NCI-H2196 (cell line): ENCODE results near the gene DNAI7.

Source experiments
- DNase-seq: peaks from one replicate; lab custom pipeline; 2025; ENCODE audit not compliant: unreplicated experiment; lab: John Stamatoyannopoulos, UW

Gene DNAI7

GRCh38 chr12:25106818-25107217 is 88.1 kb downstream of the DNAI7 start:
- no peak for DNase-seq

- no peak for DNase-seq
These were observed 92.6 kb downstream of the DNAI7 start for GRCh38 chr12:25102402-25102801.

DNA sequence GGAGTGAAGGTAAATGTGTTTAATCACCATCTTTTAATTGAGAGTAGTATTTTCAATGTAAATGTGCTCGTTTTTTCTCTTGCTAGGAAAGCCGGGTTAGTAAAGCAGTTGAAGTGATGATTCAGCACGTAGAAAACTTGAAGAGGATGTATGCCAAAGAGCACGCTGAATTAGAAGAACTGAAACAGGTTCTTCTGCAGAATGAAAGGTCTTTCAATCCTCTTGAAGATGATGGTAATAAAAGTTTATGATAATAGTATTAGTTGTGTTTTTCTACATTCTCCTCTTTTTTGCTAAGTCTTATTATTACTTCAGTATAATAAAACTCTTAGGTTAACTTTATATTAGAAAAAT is 93.9 kb downstream of the DNAI7 start:
- no peak for DNase-seq

- no peak for DNase-seq
These were observed 94.5 kb downstream of the DNAI7 start for GRCh38 chr12:25100194-25101091.

DNA sequence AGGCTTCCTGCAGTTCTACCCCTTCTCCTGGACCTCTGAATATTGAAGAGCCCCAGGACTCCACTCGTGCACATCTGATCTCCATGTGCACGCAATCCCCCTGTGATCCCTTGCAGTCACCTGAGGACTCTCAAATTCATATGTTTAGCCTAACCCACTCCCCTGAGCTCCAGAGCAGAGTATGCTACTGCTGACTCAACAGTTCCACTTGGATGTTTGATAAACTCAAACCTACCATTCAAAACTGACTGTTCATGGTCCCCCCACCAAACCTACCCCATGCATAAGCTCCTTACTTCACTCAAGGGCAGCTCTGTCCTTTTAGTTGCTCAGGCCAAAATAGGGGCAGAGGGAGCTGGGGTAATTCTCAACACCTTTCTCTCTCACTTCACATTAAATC is 96.0 kb downstream of the DNAI7 start:
- no peak for DNase-seq

DNA sequence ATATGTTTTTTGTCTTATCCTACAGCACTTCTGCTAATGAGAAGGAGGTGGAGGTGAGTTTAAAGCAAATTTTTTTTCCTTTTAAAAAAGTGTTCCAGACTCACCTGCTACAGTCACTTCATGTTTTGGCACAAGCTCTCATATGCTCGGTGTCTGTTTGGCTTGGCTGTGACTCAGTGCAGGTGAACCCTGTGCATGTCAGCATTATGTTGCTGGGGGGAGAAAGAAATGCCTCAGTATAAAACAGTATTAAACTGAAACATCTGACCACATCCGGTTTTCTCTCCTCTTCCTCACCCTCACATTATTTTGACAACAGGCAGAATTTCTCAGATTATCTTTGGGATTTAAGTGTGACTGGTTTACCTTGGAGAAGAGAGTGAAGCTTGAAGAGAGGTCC is 105.2 kb downstream of the DNAI7 start:
- no peak for DNase-seq

- no peak for DNase-seq
These were observed 107.4 kb downstream of the DNAI7 start for GRCh38 chr12:25087596-25087995.

DNA sequence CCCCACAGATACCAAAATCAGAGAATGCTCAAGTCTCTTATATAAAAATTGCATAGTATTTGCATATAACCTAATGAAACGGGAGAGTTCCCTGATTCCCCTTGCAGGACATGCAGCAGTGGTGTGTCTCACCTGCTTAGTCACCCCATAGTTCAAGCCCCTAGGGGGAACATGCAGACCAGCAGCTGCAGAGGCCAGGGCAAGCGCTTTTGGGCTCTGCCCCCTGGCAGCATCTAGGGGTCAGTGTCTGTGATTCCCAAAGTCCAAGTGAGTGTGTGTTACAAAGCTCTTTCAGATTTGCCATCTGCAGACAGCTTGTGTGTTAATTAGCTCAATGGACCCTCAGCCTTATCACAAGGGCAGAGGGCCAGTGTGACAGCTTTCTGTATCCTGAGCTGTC is 110.1 kb downstream of the DNAI7 start:
- DNase-seq, result no peak

DNA sequence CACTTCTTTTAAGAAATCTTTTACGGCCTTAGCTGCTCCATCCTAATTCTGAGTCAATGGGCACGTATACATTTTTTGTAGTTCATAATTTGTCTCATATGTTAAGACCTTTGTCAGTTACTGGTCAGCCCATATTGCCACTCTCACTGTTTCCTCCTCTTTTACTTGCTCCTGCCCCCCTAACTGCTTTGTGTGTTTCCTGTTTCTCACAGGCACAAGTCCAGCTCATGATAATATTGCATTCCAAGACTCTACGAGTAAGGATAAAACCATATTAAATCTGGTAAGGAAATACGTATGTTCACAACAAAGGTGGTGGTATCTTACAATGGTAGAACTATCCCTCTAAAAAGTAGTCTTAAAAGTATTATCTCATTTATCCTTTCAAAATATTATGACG is 111.7 kb downstream of the DNAI7 start:
- DNase-seq, result no peak

- no peak for DNase-seq
These were observed 112.3 kb downstream of the DNAI7 start for GRCh38 chr12:25082628-25083027.

DNA sequence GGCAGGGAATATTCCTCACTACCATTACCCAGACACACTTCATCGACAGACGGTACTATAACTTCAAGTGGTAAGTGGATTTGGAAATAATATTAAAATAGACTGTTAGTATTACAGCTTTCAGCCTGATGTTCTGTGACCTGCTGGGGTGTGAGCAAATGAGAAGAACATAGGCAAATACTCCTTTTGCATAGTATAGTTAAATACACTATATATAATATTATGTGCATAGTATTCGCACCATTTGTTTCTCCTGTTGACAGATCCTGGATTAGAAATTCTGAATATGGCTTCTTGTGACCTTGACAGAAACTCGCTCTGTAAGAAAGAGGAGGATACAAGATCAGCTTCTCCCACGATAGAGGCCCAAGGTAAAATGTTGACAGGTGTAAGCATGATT is 115.6 kb downstream of the DNAI7 start:
- DNase-seq, result no peak

GRCh38 chr12:25074954-25075353 is 120.0 kb downstream of the DNAI7 start:
- no peak for DNase-seq

GRCh38 chr12:25074113-25074512 is 120.8 kb downstream of the DNAI7 start:
- DNase-seq, result no peak

DNA sequence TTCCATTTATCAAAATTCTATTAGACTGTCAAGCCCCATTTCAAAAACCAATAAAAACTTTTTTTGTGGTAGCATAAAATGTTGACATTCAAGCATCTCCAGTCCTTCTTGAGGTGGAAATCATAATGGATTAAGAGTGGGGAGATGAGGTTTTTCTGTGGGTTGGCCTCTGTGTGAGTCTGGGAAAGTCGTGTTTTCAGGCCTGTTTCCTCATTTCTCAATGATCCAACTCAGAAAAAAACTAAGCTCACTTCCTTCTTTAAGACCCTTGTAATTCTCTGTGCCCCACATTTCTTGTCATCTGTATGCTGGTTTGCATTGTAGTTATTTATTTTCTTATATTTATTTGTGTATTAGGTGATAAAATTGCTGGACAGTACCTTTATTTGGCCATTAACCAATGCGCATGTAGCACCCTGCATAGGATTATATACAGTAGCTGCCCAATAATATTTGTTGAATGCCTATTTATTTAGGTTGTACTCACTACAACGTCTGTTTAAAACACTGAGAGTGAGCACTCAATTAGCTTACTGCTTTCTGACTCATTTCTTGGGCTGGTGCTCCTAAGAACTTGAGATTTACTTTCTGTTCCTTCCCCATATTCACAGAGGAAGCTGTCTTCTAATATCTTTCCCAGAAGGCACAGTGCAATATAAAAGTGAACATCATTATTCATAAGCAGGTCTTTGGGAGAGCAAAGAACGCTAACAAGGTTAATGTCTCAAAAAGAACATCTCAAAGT is 121.9 kb downstream of the DNAI7 start:
- no peak for DNase-seq

GRCh38 chr12:25071366-25071765 is 123.6 kb downstream of the DNAI7 start:
- no peak for DNase-seq

- DNase-seq, result no peak
These were observed 125.7 kb downstream of the DNAI7 start for GRCh38 chr12:25069224-25069623.

- no peak for DNase-seq
These were observed 129.9 kb downstream of the DNAI7 start for GRCh38 chr12:25065035-25065434.

DNA sequence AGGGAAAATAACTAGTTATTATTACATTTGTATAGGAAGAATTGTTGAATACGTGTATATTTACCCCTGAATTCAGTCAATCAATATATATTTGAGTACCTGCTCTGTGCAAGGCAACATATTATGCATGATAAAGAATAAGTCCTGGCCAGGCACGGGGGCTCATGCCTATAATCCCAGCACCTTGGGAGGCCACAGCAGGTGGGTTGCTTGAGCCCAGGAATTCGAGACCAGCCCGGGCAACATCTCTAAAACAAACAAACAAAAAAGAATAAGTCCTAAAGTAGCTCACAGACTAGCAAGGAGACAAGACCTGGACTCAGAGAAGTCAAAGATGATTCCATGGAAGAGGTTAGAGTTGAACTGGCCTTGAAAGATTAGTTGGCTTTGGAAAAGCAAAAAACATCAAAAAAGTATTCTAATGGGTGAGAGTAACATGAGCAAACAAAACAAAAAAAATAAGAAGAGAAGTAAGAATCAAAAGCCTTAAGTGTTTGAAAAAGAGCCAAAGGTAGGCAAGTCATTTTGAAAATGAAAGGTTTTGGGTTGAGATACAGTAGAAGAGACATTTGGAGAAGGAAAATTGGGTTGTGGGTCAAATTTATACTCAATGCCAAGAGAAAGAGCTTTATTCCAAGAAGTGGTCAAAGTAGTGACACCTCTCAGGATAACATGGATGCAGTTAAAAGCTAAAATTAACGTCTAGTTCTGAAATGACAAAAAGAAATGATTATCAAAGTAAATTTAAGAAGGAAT is 130.9 kb downstream of the DNAI7 start:
- DNase-seq, result no peak

- no peak for DNase-seq
These were observed 136.3 kb downstream of the DNAI7 start for GRCh38 chr12:25058658-25059058.
